Trophoblast cell (in vitro differentiated cells and primary cell): ENCODE data around the gene BACH2.

Source experiments
- DNase-seq, 2 donors: peaks; one replicate each; pipeline ENCODE4 v3.0.0-alpha.2; 2016
- H2AFZ ChIP-seq: 2 replicates; pipeline ENCODE4 v1.6.1; 2013; ENCODE audit warnings: low read length, moderate library complexity, mild to moderate bottlenecking; ENCODE audit not compliant: insufficient read depth, poor library complexity
- H2AK5ac ChIP-seq: 2 replicates; pipeline ENCODE4 v1.6.1; 2013; ENCODE audit warnings: mild to moderate bottlenecking, low read length
- H2BK120ac ChIP-seq: 2 replicates; pipeline ENCODE4 v1.6.1; 2013; ENCODE audit warnings: low read length, mild to moderate bottlenecking, moderate library complexity; ENCODE audit not compliant: insufficient read depth, poor library complexity
- H2BK12ac ChIP-seq: 2 replicates; pipeline ENCODE4 v1.6.1; 2013; ENCODE audit warnings: mild to moderate bottlenecking, low read length, moderate library complexity
- H2BK5ac ChIP-seq: 2 replicates; pipeline ENCODE4 v1.6.1; 2013; ENCODE audit warnings: low read length, low read depth, moderate library complexity, mild to moderate bottlenecking; ENCODE audit not compliant: poor library complexity
- H3K14ac ChIP-seq: 2 replicates; pipeline ENCODE4 v1.6.1; 2013; ENCODE audit warnings: mild to moderate bottlenecking, low read length
- H3K18ac ChIP-seq: 2 replicates; pipeline ENCODE4 v1.6.1; 2013; ENCODE audit warnings: mild to moderate bottlenecking, low read length
- H3K23ac ChIP-seq: 2 replicates; pipeline ENCODE4 v1.6.1; 2013; ENCODE audit warnings: low read length
- H3K27ac ChIP-seq: 2 replicates; pipeline ENCODE4 v1.5.1; 2013; ENCODE audit warnings: low read depth, mild to moderate bottlenecking, inconsistent platforms, low read length, moderate library complexity
- H3K27me3 ChIP-seq: 2 replicates; pipeline ENCODE4 v1.6.1; 2013; ENCODE audit warnings: inconsistent platforms, mild to moderate bottlenecking, low read length, moderate library complexity; ENCODE audit not compliant: insufficient read depth
- H3K36me3 ChIP-seq, 2 experiments: 1 replicate in 1 of 2; 2 replicates in 1 of 2; pipeline ENCODE4 v1.6.1; 2013; ENCODE audit warnings: low read length in 2 of 2, mild to moderate bottlenecking in 2 of 2, moderate library complexity in 1 of 2; ENCODE audit not compliant: insufficient read depth in 2 of 2, control insufficient read depth in 1 of 2
- H3K4ac ChIP-seq: 2 replicates; pipeline ENCODE4 v1.6.1; 2013; ENCODE audit warnings: low read depth, mild to moderate bottlenecking, low read length, moderate library complexity
- H3K4me1 ChIP-seq, 2 experiments: 1 replicate in 1 of 2; 2 replicates in 1 of 2; pipeline ENCODE4 v1.6.1; 2013; ENCODE audit warnings: low read length in 2 of 2, mild to moderate bottlenecking in 2 of 2, moderate library complexity in 1 of 2; ENCODE audit not compliant: insufficient read depth in 2 of 2, control insufficient read depth in 1 of 2
- H3K4me2 ChIP-seq: 2 replicates; pipeline ENCODE4 v1.6.1; 2013; ENCODE audit warnings: inconsistent platforms, mild to moderate bottlenecking, low read length, moderate library complexity
- H3K4me3 ChIP-seq: 2 replicates; pipeline ENCODE4 v1.5.1; 2013; ENCODE audit warnings: mild to moderate bottlenecking, low read depth, low read length, inconsistent platforms
- H3K79me1 ChIP-seq: one replicate; pipeline ENCODE4 v1.6.1; 2013; ENCODE audit warnings: low read length
- H3K79me2 ChIP-seq: 2 replicates; pipeline ENCODE4 v1.6.1; 2013; ENCODE audit warnings: low read length, mild to moderate bottlenecking; ENCODE audit not compliant: control insufficient read depth, insufficient read depth, poor library complexity
- H3K9ac ChIP-seq: 2 replicates; pipeline ENCODE4 v1.6.1; 2013; ENCODE audit warnings: mild to moderate bottlenecking, low read length
- H3K9me3 ChIP-seq: 2 replicates; pipeline ENCODE4 v1.6.1; 2013; ENCODE audit warnings: low read depth, mild to moderate bottlenecking, control low read depth, inconsistent platforms, low read length; ENCODE audit not compliant: insufficient read depth
- H4K12ac ChIP-seq: 2 replicates; pipeline ENCODE4 v1.6.1; 2013; ENCODE audit warnings: low read depth, mild to moderate bottlenecking, low read length, moderate library complexity
- H4K8ac ChIP-seq: 2 replicates; pipeline ENCODE4 v1.6.1; 2013; ENCODE audit warnings: low read depth, mild to moderate bottlenecking, low read length, moderate library complexity
- H4K91ac ChIP-seq: one replicate; pipeline ENCODE4 v1.6.1; 2013; ENCODE audit warnings: low read depth, mild to moderate bottlenecking, low read length, moderate library complexity
- WGBS: extraction: QIAGEN DNeasy Blood & Tissue Kit; methylation state at CpG from one replicate; pipeline ENCODE4 v1.1.7; 2013; ENCODE audit warnings: missing lambda C conversion rate; ENCODE audit not compliant: insufficient read length, insufficient coverage; ENCODE audit errors: extremely low coverage; 5-methylcytosine and 5-hydroxymethylcytosine counted together

BACH2 gene

GRCh38 chr6:90319044-90319443 lies 22.4 kb upstream of the BACH2 start:
- H3K79me1 ChIP-seq = no peaks in the 10 kb centered on the region
- H2AFZ ChIP-seq = no peak overlapping the region
- no peak overlapping the region for H3K4me2 ChIP-seq
- no peaks in the 10 kb centered on the region for H3K79me2 ChIP-seq
- no CpG with 5 or more reads among the region's 1 CpG for WGBS
- H3K4me1 ChIP-seq = no peaks in the 10 kb centered on the region
- no peaks in the 10 kb centered on the region for H3K27me3 ChIP-seq
- no peak for DNase-seq
- no peak overlapping the region for H3K4ac ChIP-seq
- no peak overlapping the region for H3K18ac ChIP-seq
- no peak overlapping the region for H3K4me3 ChIP-seq
- no peak overlapping the region for H4K91ac ChIP-seq
- H3K23ac ChIP-seq = no peak overlapping the region
- no peak overlapping the region for H2BK120ac ChIP-seq
- H4K12ac ChIP-seq = no peak overlapping the region
- H3K36me3 ChIP-seq = no peaks in the 10 kb centered on the region
- no peak overlapping the region for H3K9ac ChIP-seq
- no peak overlapping the region for H3K27ac ChIP-seq
- no peak overlapping the region for H3K14ac ChIP-seq
- H4K8ac ChIP-seq = no peak overlapping the region
- no peak overlapping the region for H2BK12ac ChIP-seq
- no peak overlapping the region for H2BK5ac ChIP-seq
- H2AK5ac ChIP-seq = no peak overlapping the region
- H3K9me3 ChIP-seq = no peaks in the 10 kb centered on the region

GRCh38 chr6:90315986-90316385 lies 19.3 kb upstream of the BACH2 start:
- no peak for DNase-seq
- H3K79me2 ChIP-seq = no peaks in the 10 kb centered on the region
- no peaks in the 10 kb centered on the region for H3K9me3 ChIP-seq
- no peak overlapping the region for H3K14ac ChIP-seq
- H2AK5ac ChIP-seq = no peak overlapping the region
- H3K23ac ChIP-seq = no peak overlapping the region
- no peak overlapping the region for H3K9ac ChIP-seq
- no peak overlapping the region for H4K12ac ChIP-seq
- no peaks in the 10 kb centered on the region for H3K27me3 ChIP-seq
- no peak overlapping the region for H3K4me3 ChIP-seq
- H3K36me3 ChIP-seq = no peaks in the 10 kb centered on the region
- no peak overlapping the region for H2BK5ac ChIP-seq
- H4K91ac ChIP-seq = no peak overlapping the region
- no peak overlapping the region for H3K27ac ChIP-seq
- H3K4me2 ChIP-seq = no peak overlapping the region
- no peak overlapping the region for H2AFZ ChIP-seq
- H3K79me1 ChIP-seq = no peaks in the 10 kb centered on the region
- no peak overlapping the region for H2BK12ac ChIP-seq
- no peak overlapping the region for H3K4ac ChIP-seq
- no CpG with 5 or more reads among the region's 3 CpGs for WGBS
- H4K8ac ChIP-seq = no peak overlapping the region
- no peak overlapping the region for H2BK120ac ChIP-seq
- H3K18ac ChIP-seq = no peak overlapping the region
- H3K4me1 ChIP-seq = no peaks in the 10 kb centered on the region

GRCh38 chr6:90315354-90315950 lies 18.8 kb upstream of the BACH2 start:
- H3K9me3 ChIP-seq = peaks cover 3% of the 10 kb centered on the region
- no peak overlapping the region for H3K14ac ChIP-seq
- H3K27me3 ChIP-seq = no peaks in the 10 kb centered on the region
- no peak overlapping the region for H2BK120ac ChIP-seq
- no peak overlapping the region for H4K12ac ChIP-seq
- H3K36me3 ChIP-seq = no peaks in the 10 kb centered on the region
- no peak overlapping the region for H2AFZ ChIP-seq
- H4K8ac ChIP-seq = no peak overlapping the region
- no peaks in the 10 kb centered on the region for H3K79me2 ChIP-seq
- H3K23ac ChIP-seq = no peak overlapping the region
- no peak for DNase-seq
- no peak overlapping the region for H3K9ac ChIP-seq
- H3K4me3 ChIP-seq = no peak overlapping the region
- H2BK5ac ChIP-seq = no peak overlapping the region
- H4K91ac ChIP-seq = no peak overlapping the region
- no peak overlapping the region for H3K4ac ChIP-seq
- no CpG with 5 or more reads among the region's 4 CpGs for WGBS
- no peak overlapping the region for H3K27ac ChIP-seq
- H3K4me2 ChIP-seq = no peak overlapping the region
- no peak overlapping the region for H2AK5ac ChIP-seq
- no peak overlapping the region for H2BK12ac ChIP-seq
- H3K18ac ChIP-seq = no peak overlapping the region
- H3K4me1 ChIP-seq = no peaks in the 10 kb centered on the region
- no peaks in the 10 kb centered on the region for H3K79me1 ChIP-seq

GRCh38 chr6:90314514-90314913 lies 17.9 kb upstream of the BACH2 start:
- Histone ChIP-seq H3K23ac (no peak overlapping the region), H3K14ac (no peak overlapping the region), H2BK120ac (no peak overlapping the region), H3K18ac (no peak overlapping the region), H3K4ac (no peak overlapping the region), H3K79me1 (no peaks in the 10 kb centered on the region), H3K9me3 (peaks cover 3% of the 10 kb centered on the region), H4K12ac (no peak overlapping the region), H3K27me3 (no peaks in the 10 kb centered on the region), H2BK12ac (no peak overlapping the region), H3K4me2 (no peak overlapping the region), H4K8ac (no peak overlapping the region), H3K79me2 (no peaks in the 10 kb centered on the region), H3K36me3 (no peaks in the 10 kb centered on the region), H2AK5ac (no peak overlapping the region), H3K4me3 (no peak overlapping the region), H4K91ac (no peak overlapping the region), H3K27ac (no peak overlapping the region), H3K4me1 (no peaks in the 10 kb centered on the region), H2BK5ac (no peak overlapping the region), H2AFZ (no peak overlapping the region), H3K9ac (no peak overlapping the region)
- no peak for DNase-seq
- WGBS = no CpG with 5 or more reads among the region's 4 CpGs
